ENCODE measurements around the gene MYO19. TPM values are rescaled to one million over a fixed set of nuclear protein-coding genes. Genes with fewer than 3 reads are reported as not detected.

Gene MYO19
- total and polyA plus RNA-seq, 8 donors, result 16.4 to 46.4 (median 28.3) TPM

- peaks cover 0 to 4% (median 0%) of the 10 kb centered on the region in 3 donors for H3K4me1 ChIP-seq
- 85 to 92% methylated on average over 9 of the region's 9 CpGs for WGBS, 2 donors
- no peak overlapping the region for H3K27ac ChIP-seq
- TF ChIP-seq CTCF (IDR thresholded peaks at IDR 0.05), result no peak
- FAIRE-seq (no peak), DNase-seq (peak in 1 of 6 donors; percentile 39), ATAC-seq (no peak)
- H3K4me3 ChIP-seq, result no peak overlapping the region
- H3K9me3 ChIP-seq, result no peaks in the 10 kb centered on the region
- H3K36me3 ChIP-seq, result peaks cover 0 to 49% (median 17%) of the 10 kb centered on the region in 3 donors
- intact Hi-C loops (cut with DNase I), result no loop called here
- H3K27me3 ChIP-seq, result no peaks in the 10 kb centered on the region
These were observed 36.5 kb downstream of the MYO19 start for GRCh38 chr17:36498155-36498554.

GRCh38 chr17:36496018-36496789 is 38.5 kb downstream of the MYO19 start:
- intact Hi-C loops (cut with DNase I), result no loop called here
- Histone ChIP-seq H3K9me3 (no peaks in the 10 kb centered on the region), H3K36me3 (peaks cover 0 to 55% (median 17%) of the 10 kb centered on the region in 3 donors), H3K27me3 (no peaks in the 10 kb centered on the region), H3K4me1 (peaks cover 0 to 4% (median 0%) of the 10 kb centered on the region in 3 donors), H3K4me3 (no peak overlapping the region), H3K27ac (no peak overlapping the region)
- no peak for TF ChIP-seq CTCF (IDR thresholded peaks at IDR 0.05)
- WGBS, 2 donors, result 95 to 96% methylated on average over 9 of the region's 9 CpGs
- DNase-seq (peak in 1 of 6 donors; percentile 12), ATAC-seq (no peak), FAIRE-seq (no peak)

GRCh38 chr17:36495076-36495578 is 39.5 kb downstream of the MYO19 start:
- Histone ChIP-seq H3K36me3 (peaks cover 0 to 55% (median 17%) of the 10 kb centered on the region in 3 donors), H3K27ac (no peak overlapping the region), H3K27me3 (no peaks in the 10 kb centered on the region), H3K9me3 (no peaks in the 10 kb centered on the region), H3K4me1 (peaks cover 0 to 4% (median 0%) of the 10 kb centered on the region in 3 donors), H3K4me3 (no peak overlapping the region)
- intact Hi-C loops (cut with DNase I), result no loop called here
- TF ChIP-seq CTCF (IDR thresholded peaks at IDR 0.05), result no peak
- FAIRE-seq, result no peak
- no peak for ATAC-seq
- no peak for DNase-seq
- WGBS, 2 donors, result 78 to 83% methylated on average over 3 of the region's 3 CpGs

- DNase-seq (no peak), FAIRE-seq (no peak), ATAC-seq (peak in 2 of 4 donors; percentile 35 to 45)
- peaks cover 0 to 55% (median 17%) of the 10 kb centered on the region in 3 donors for H3K36me3 ChIP-seq
- H3K4me3 ChIP-seq, result no peak overlapping the region
- no peak for TF ChIP-seq CTCF (IDR thresholded peaks at IDR 0.05)
- peaks cover 0 to 4% (median 0%) of the 10 kb centered on the region in 3 donors for H3K4me1 ChIP-seq
- H3K27ac ChIP-seq, result no peak overlapping the region
- intact Hi-C loops (cut with DNase I), result no loop called here
- WGBS, 2 donors, result 36 to 38% methylated on average over 5 of the region's 5 CpGs
- no peaks in the 10 kb centered on the region for H3K9me3 ChIP-seq
- no peaks in the 10 kb centered on the region for H3K27me3 ChIP-seq
These were observed 40.0 kb downstream of the MYO19 start for GRCh38 chr17:36494674-36495073.

GRCh38 chr17:36493956-36494355 is 40.7 kb downstream of the MYO19 start:
- peaks cover 0 to 55% (median 17%) of the 10 kb centered on the region in 3 donors for H3K36me3 ChIP-seq
- H3K9me3 ChIP-seq, result no peaks in the 10 kb centered on the region
- no peak for TF ChIP-seq CTCF (IDR thresholded peaks at IDR 0.05)
- ATAC-seq, result no peak
- FAIRE-seq, result no peak
- 76 to 90% methylated on average over 1 of the region's 1 CpG for WGBS, 2 donors
- H3K27ac ChIP-seq, result no peak overlapping the region
- H3K4me3 ChIP-seq, result no peak overlapping the region
- H3K27me3 ChIP-seq, result no peaks in the 10 kb centered on the region
- intact Hi-C loops (cut with DNase I), result no loop called here
- H3K4me1 ChIP-seq, result peaks cover 0 to 5% (median 0%) of the 10 kb centered on the region in 3 donors
- DNase-seq, result no peak

Data from pancreas (tissue), 10 donors.